ENCODE data around the gene CUX1. TPM values are rescaled to one million over a fixed set of nuclear protein-coding genes. Genes with fewer than 3 reads are reported as not detected.

CUX1 gene
- total and polyA plus RNA-seq, 5 donors, result 54.1 to 146 (median 109) TPM

- ATAC-seq (no peak), DNase-seq (no peak)
- 95% methylated on average over 15 of the region's 15 CpGs for WGBS
- intact Hi-C loops (cut with DNase I), result no loop called here
- no peaks in the 10 kb centered on the region for H3K27me3 ChIP-seq (ENCODE audit: control insufficient read depth, insufficient read depth)
- H3K4me3 ChIP-seq (ENCODE audit: low read length), result no peak overlapping the region
- no peaks in the 10 kb centered on the region for H3K9me3 ChIP-seq (ENCODE audit: control insufficient read depth, low read length)
- H3K4me1 ChIP-seq (ENCODE audit: control insufficient read depth, insufficient read depth, low read length), result peaks cover 14% of the 10 kb centered on the region
- no peak overlapping the region for H3K27ac ChIP-seq (ENCODE audit: low read length)
These were observed 125.9 kb downstream of the CUX1 start for GRCh38 chr7:101943306-101943705.

GRCh38 chr7:101943889-101944600 lies 126.6 kb downstream of the CUX1 start:
- Histone ChIP-seq H3K4me1 (ENCODE audit: control insufficient read depth, insufficient read depth, low read length) (peaks cover 14% of the 10 kb centered on the region), H3K4me3 (ENCODE audit: low read length) (no peak overlapping the region), H3K27ac (ENCODE audit: low read length) (peak overlapping the region; percentile 11), H3K27me3 (ENCODE audit: control insufficient read depth, insufficient read depth) (no peaks in the 10 kb centered on the region), H3K9me3 (ENCODE audit: control insufficient read depth, low read length) (no peaks in the 10 kb centered on the region)
- DNase-seq, result peak in 1 of 3 donors; percentile 18
- intact Hi-C loops (cut with DNase I), result no loop called here
- WGBS, result 78% methylated on average over 14 of the region's 14 CpGs
- no peak for ATAC-seq

- intact Hi-C loops (cut with DNase I), result no loop called here
- Histone ChIP-seq H3K4me1 (ENCODE audit: control insufficient read depth, insufficient read depth, low read length) (peaks cover 14% of the 10 kb centered on the region), H3K27me3 (ENCODE audit: control insufficient read depth, insufficient read depth) (no peaks in the 10 kb centered on the region), H3K9me3 (ENCODE audit: control insufficient read depth, low read length) (no peaks in the 10 kb centered on the region), H3K4me3 (ENCODE audit: low read length) (no peak overlapping the region), H3K27ac (ENCODE audit: low read length) (no peak overlapping the region)
- DNase-seq (peak in 1 of 3 donors; percentile 28), ATAC-seq (no peak)
- 81% methylated on average over 10 of the region's 10 CpGs for WGBS
These were observed 127.2 kb downstream of the CUX1 start for GRCh38 chr7:101944611-101945010.

- intact Hi-C loops (cut with DNase I), result no loop called here
These were observed 127.8 kb downstream of the CUX1 start for GRCh38 chr7:101945034-101945758.

GRCh38 chr7:101947899-101948298 lies 130.5 kb downstream of the CUX1 start:
- peaks cover 10% of the 10 kb centered on the region for H3K4me1 ChIP-seq (ENCODE audit: control insufficient read depth, insufficient read depth, low read length)
- intact Hi-C loops (cut with DNase I), result no loop called here
- peak; percentile 66 to 78 for ATAC-seq
- 16% methylated on average over 10 of the region's 10 CpGs for WGBS
- H3K9me3 ChIP-seq (ENCODE audit: control insufficient read depth, low read length), result no peaks in the 10 kb centered on the region
- H3K27ac ChIP-seq (ENCODE audit: low read length), result peak overlapping the region; percentile 47
- no peaks in the 10 kb centered on the region for H3K27me3 ChIP-seq (ENCODE audit: control insufficient read depth, insufficient read depth)
- no peak overlapping the region for H3K4me3 ChIP-seq (ENCODE audit: low read length)
- DNase-seq, result peak; percentile 81 to 90 (median 90)

More at GRCh38 chr7:101945034-101945758, 127.8 kb downstream of the CUX1 start:
- DNase-seq (peak in 1 of 3 donors; percentile 47), ATAC-seq (no peak)
- Histone ChIP-seq H3K27ac (ENCODE audit: low read length) (peak overlapping the region; percentile 14), H3K9me3 (ENCODE audit: control insufficient read depth, low read length) (no peaks in the 10 kb centered on the region), H3K27me3 (ENCODE audit: control insufficient read depth, insufficient read depth) (no peaks in the 10 kb centered on the region), H3K4me3 (ENCODE audit: low read length) (no peak overlapping the region), H3K4me1 (ENCODE audit: control insufficient read depth, insufficient read depth, low read length) (peaks cover 14% of the 10 kb centered on the region)
- WGBS, result 75% methylated on average over 15 of the region's 15 CpGs

- no peaks in the 10 kb centered on the region for H3K9me3 ChIP-seq (ENCODE audit: control insufficient read depth, low read length)
- H3K4me3 ChIP-seq (ENCODE audit: low read length), result no peak overlapping the region
- peak overlapping the region; percentile 93 for H3K27ac ChIP-seq (ENCODE audit: low read length)
- H3K27me3 ChIP-seq (ENCODE audit: control insufficient read depth, insufficient read depth), result no peaks in the 10 kb centered on the region
- DNase-seq (peak in 1 of 3 donors; percentile 59), ATAC-seq (peak; percentile 10 to 30)
- intact Hi-C loops (cut with DNase I), result no loop called here
- WGBS, result 73% methylated on average over 4 of the region's 4 CpGs
- H3K4me1 ChIP-seq (ENCODE audit: control insufficient read depth, insufficient read depth, low read length), result peaks cover 10% of the 10 kb centered on the region
These were observed 131.2 kb downstream of the CUX1 start for GRCh38 chr7:101948650-101949049.

- Histone ChIP-seq H3K4me3 (ENCODE audit: low read length) (no peak overlapping the region), H3K27me3 (ENCODE audit: control insufficient read depth, insufficient read depth) (no peaks in the 10 kb centered on the region), H3K4me1 (ENCODE audit: control insufficient read depth, insufficient read depth, low read length) (peaks cover 10% of the 10 kb centered on the region), H3K9me3 (ENCODE audit: control insufficient read depth, low read length) (no peaks in the 10 kb centered on the region), H3K27ac (ENCODE audit: low read length) (no peak overlapping the region)
- ATAC-seq (no peak), DNase-seq (peak in 1 of 3 donors; percentile 16)
- WGBS, result 68% methylated on average over 4 of the region's 4 CpGs
- intact Hi-C loops (cut with DNase I), result no loop called here
These were observed 133.2 kb downstream of the CUX1 start for GRCh38 chr7:101950450-101951119.

- DNase-seq, result no peak
- H3K4me1 ChIP-seq (ENCODE audit: control insufficient read depth, insufficient read depth, low read length), result peaks cover 13% of the 10 kb centered on the region
These were observed 134.3 kb downstream of the CUX1 start for GRCh38 chr7:101951757-101952156.

GRCh38 chr7:101952355-101953247 lies 135.2 kb downstream of the CUX1 start:
- 86% methylated on average over 29 of the region's 29 CpGs for WGBS
- Histone ChIP-seq H3K27ac (ENCODE audit: low read length) (peak overlapping the region; percentile 21), H3K4me1 (ENCODE audit: control insufficient read depth, insufficient read depth, low read length) (peaks cover 10% of the 10 kb centered on the region), H3K4me3 (ENCODE audit: low read length) (no peak overlapping the region), H3K9me3 (ENCODE audit: control insufficient read depth, low read length) (no peaks in the 10 kb centered on the region), H3K27me3 (ENCODE audit: control insufficient read depth, insufficient read depth) (no peaks in the 10 kb centered on the region)
- peak in 1 of 3 donors; percentile 26 for DNase-seq
- ATAC-seq, result peak in 1 of 2 donors; percentile 38
- intact Hi-C loops (cut with DNase I), result no loop called here

More at GRCh38 chr7:101951757-101952156, 134.3 kb downstream of the CUX1 start:
- 96% methylated on average over 6 of the region's 6 CpGs for WGBS
- intact Hi-C loops (cut with DNase I), result no loop called here
- H3K27me3 ChIP-seq (ENCODE audit: control insufficient read depth, insufficient read depth), result no peaks in the 10 kb centered on the region
- H3K9me3 ChIP-seq (ENCODE audit: control insufficient read depth, low read length), result no peaks in the 10 kb centered on the region
- no peak for ATAC-seq
- H3K27ac ChIP-seq (ENCODE audit: low read length), result no peak overlapping the region
- H3K4me3 ChIP-seq (ENCODE audit: low read length), result no peak overlapping the region

GRCh38 chr7:101953248-101953819 lies 135.9 kb downstream of the CUX1 start:
- intact Hi-C loops (cut with DNase I), result no loop called here
- H3K9me3 ChIP-seq (ENCODE audit: control insufficient read depth, low read length), result no peaks in the 10 kb centered on the region
- peak; percentile 52 to 66 for ATAC-seq
- peaks cover 13% of the 10 kb centered on the region for H3K4me1 ChIP-seq (ENCODE audit: control insufficient read depth, insufficient read depth, low read length)
- no peaks in the 10 kb centered on the region for H3K27me3 ChIP-seq (ENCODE audit: control insufficient read depth, insufficient read depth)
- DNase-seq, result peak in 2 of 3 donors; percentile 62 to 70
- peak overlapping the region; percentile 39 for H3K27ac ChIP-seq (ENCODE audit: low read length)
- H3K4me3 ChIP-seq (ENCODE audit: low read length), result no peak overlapping the region
- 58% methylated on average over 14 of the region's 14 CpGs for WGBS

Data from right cardiac atrium (tissue), 5 donors.